ENCODE measurements around the gene ALS2CL. TPM values are rescaled to one million over a fixed set of nuclear protein-coding genes. Genes with fewer than 3 reads are reported as not detected.

Gene ALS2CL
- total RNA-seq, 3 donors from 2014 or later (not counting 1 experiment from before 2014, with no cell fraction given) = 0.07 to 1.3 (median 0.70) TPM

- no peaks in the 10 kb centered on the region for H3K4me1 ChIP-seq (ENCODE audit: control insufficient read depth, insufficient read depth, low read length)
- no peaks in the 10 kb centered on the region for H3K27me3 Mint-ChIP-seq (ENCODE audit: low read depth in 2 of 2)
- no peaks in the 10 kb centered on the region for H3K27me3 ChIP-seq (ENCODE audit: control insufficient read depth, insufficient read depth, low read length)
- H3K9me3 ChIP-seq (ENCODE audit: control insufficient read depth, insufficient read depth, low read length) = no peaks in the 10 kb centered on the region
- H3K27ac Mint-ChIP-seq = no peak overlapping the region
- no peaks in the 10 kb centered on the region for H3K36me3 ChIP-seq (ENCODE audit: control insufficient read depth, insufficient read depth, low read length)
- no peak overlapping the region for H3K27ac ChIP-seq (ENCODE audit: low read length)
- H3K9me3 Mint-ChIP-seq = no peaks in the 10 kb centered on the region
- no peaks in the 10 kb centered on the region for H3K4me1 Mint-ChIP-seq
- H3K4me3 Mint-ChIP-seq = no peak overlapping the region
- H3K4me3 ChIP-seq (ENCODE audit: low read length) = no peak overlapping the region
- intact Hi-C loops (cut with micrococcal nuclease) = no loop called here
- ATAC-seq (no peak), DNase-seq (no peak)
- WGBS (ENCODE audit: insufficient coverage) = 91% methylated on average over 2 of the region's 2 CpGs
- H3K36me3 Mint-ChIP-seq = no peaks in the 10 kb centered on the region
- no peak for TF ChIP-seq CTCF (IDR thresholded peaks at IDR 0.05)
Observed at GRCh38 chr3:46684891-46685290, 8.6 kb downstream of the ALS2CL start.

- WGBS (ENCODE audit: insufficient coverage) = 86% methylated on average over 11 of the region's 11 CpGs
- no peak for TF ChIP-seq CTCF (IDR thresholded peaks at IDR 0.05)
- no peaks in the 10 kb centered on the region for H3K9me3 ChIP-seq (ENCODE audit: control insufficient read depth, insufficient read depth, low read length)
- Mint-ChIP-seq H3K4me1 (no peaks in the 10 kb centered on the region), H3K4me3 (no peak overlapping the region), H3K9me3 (no peaks in the 10 kb centered on the region), H3K27ac (no peak overlapping the region), H3K36me3 (no peaks in the 10 kb centered on the region), H3K27me3 (ENCODE audit: low read depth in 2 of 2) (no peaks in the 10 kb centered on the region)
- ATAC-seq (no peak), DNase-seq (no peak)
- no peak overlapping the region for H3K4me3 ChIP-seq (ENCODE audit: low read length)
- H3K27me3 ChIP-seq (ENCODE audit: control insufficient read depth, insufficient read depth, low read length) = no peaks in the 10 kb centered on the region
- no peaks in the 10 kb centered on the region for H3K36me3 ChIP-seq (ENCODE audit: control insufficient read depth, insufficient read depth, low read length)
- no peak overlapping the region for H3K27ac ChIP-seq (ENCODE audit: low read length)
- intact Hi-C loops (cut with micrococcal nuclease) = no loop called here
- no peaks in the 10 kb centered on the region for H3K4me1 ChIP-seq (ENCODE audit: control insufficient read depth, insufficient read depth, low read length)
Observed at GRCh38 chr3:46682974-46683373, 10.5 kb downstream of the ALS2CL start.

GRCh38 chr3:46681856-46682540 is 11.5 kb downstream of the ALS2CL start:
- WGBS (ENCODE audit: insufficient coverage) = 75% methylated on average over 13 of the region's 13 CpGs
- intact Hi-C loops (cut with micrococcal nuclease) = no loop called here
- Mint-ChIP-seq H3K27ac (no peak overlapping the region), H3K4me3 (no peak overlapping the region), H3K27me3 (ENCODE audit: low read depth in 2 of 2) (no peaks in the 10 kb centered on the region), H3K9me3 (no peaks in the 10 kb centered on the region), H3K36me3 (no peaks in the 10 kb centered on the region), H3K4me1 (no peaks in the 10 kb centered on the region)
- ATAC-seq (no peak), DNase-seq (no peak)
- no peaks in the 10 kb centered on the region for H3K4me1 ChIP-seq (ENCODE audit: control insufficient read depth, insufficient read depth, low read length)
- no peaks in the 10 kb centered on the region for H3K36me3 ChIP-seq (ENCODE audit: control insufficient read depth, insufficient read depth, low read length)
- no peak for TF ChIP-seq CTCF (IDR thresholded peaks at IDR 0.05)
- no peak overlapping the region for H3K27ac ChIP-seq (ENCODE audit: low read length)
- no peaks in the 10 kb centered on the region for H3K27me3 ChIP-seq (ENCODE audit: control insufficient read depth, insufficient read depth, low read length)
- H3K9me3 ChIP-seq (ENCODE audit: control insufficient read depth, insufficient read depth, low read length) = no peaks in the 10 kb centered on the region
- H3K4me3 ChIP-seq (ENCODE audit: low read length) = no peak overlapping the region

- no peaks in the 10 kb centered on the region for H3K36me3 ChIP-seq (ENCODE audit: control insufficient read depth, insufficient read depth, low read length)
- no peaks in the 10 kb centered on the region for H3K4me1 ChIP-seq (ENCODE audit: control insufficient read depth, insufficient read depth, low read length)
- intact Hi-C loops (cut with micrococcal nuclease) = no loop called here
- Mint-ChIP-seq H3K27me3 (ENCODE audit: low read depth in 2 of 2) (no peaks in the 10 kb centered on the region), H3K9me3 (no peaks in the 10 kb centered on the region), H3K27ac (no peak overlapping the region), H3K36me3 (no peaks in the 10 kb centered on the region), H3K4me1 (no peaks in the 10 kb centered on the region), H3K4me3 (no peak overlapping the region)
- no peak overlapping the region for H3K4me3 ChIP-seq (ENCODE audit: low read length)
- no peaks in the 10 kb centered on the region for H3K9me3 ChIP-seq (ENCODE audit: control insufficient read depth, insufficient read depth, low read length)
- no peak overlapping the region for H3K27ac ChIP-seq (ENCODE audit: low read length)
- DNase-seq (no peak), ATAC-seq (no peak)
- no peak for TF ChIP-seq CTCF (IDR thresholded peaks at IDR 0.05)
- no peaks in the 10 kb centered on the region for H3K27me3 ChIP-seq (ENCODE audit: control insufficient read depth, insufficient read depth, low read length)
- WGBS (ENCODE audit: insufficient coverage) = 84% methylated on average over 8 of the region's 10 CpGs
Observed at GRCh38 chr3:46681387-46681786, 12.1 kb downstream of the ALS2CL start.
